ENCODE measurements around the gene SLIT3.

SLIT3 gene

DNA sequence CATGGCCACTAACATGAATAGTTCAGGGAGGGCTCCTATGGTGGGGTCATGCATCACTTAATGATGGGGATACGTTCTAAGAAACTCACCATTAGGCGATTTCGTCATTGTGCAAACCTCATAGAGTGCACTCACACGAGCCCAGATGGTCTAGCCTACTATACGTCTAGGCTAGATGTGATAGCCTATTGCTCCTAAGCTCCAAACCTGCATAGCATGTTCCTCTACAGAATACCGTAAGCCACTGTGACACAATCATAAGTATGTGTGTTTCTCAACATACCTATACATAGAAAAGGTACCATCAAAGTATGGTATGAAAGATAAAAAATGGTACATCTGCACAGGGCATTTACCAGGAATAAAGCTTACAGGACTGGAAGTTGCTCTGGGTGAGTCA lies 6.3 kb downstream of the SLIT3 start:
- no peak for DNase-seq (ENCODE audit: low read depth)
- no peak overlapping the region for H3K4me3 ChIP-seq (ENCODE audit: low read depth, low read length)
- TF ChIP-seq, protein P1, sequence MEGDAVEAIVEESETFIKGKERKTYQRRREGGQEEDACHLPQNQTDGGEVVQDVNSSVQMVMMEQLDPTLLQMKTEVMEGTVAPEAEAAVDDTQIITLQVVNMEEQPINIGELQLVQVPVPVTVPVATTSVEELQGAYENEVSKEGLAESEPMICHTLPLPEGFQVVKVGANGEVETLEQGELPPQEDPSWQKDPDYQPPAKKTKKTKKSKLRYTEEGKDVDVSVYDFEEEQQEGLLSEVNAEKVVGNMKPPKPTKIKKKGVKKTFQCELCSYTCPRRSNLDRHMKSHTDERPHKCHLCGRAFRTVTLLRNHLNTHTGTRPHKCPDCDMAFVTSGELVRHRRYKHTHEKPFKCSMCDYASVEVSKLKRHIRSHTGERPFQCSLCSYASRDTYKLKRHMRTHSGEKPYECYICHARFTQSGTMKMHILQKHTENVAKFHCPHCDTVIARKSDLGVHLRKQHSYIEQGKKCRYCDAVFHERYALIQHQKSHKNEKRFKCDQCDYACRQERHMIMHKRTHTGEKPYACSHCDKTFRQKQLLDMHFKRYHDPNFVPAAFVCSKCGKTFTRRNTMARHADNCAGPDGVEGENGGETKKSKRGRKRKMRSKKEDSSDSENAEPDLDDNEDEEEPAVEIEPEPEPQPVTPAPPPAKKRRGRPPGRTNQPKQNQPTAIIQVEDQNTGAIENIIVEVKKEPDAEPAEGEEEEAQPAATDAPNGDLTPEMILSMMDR (IDR thresholded peaks at IDR 0.05; ENCODE audit: insufficient read depth, low read depth, low read length, missing control alignments) = no peak

DNA sequence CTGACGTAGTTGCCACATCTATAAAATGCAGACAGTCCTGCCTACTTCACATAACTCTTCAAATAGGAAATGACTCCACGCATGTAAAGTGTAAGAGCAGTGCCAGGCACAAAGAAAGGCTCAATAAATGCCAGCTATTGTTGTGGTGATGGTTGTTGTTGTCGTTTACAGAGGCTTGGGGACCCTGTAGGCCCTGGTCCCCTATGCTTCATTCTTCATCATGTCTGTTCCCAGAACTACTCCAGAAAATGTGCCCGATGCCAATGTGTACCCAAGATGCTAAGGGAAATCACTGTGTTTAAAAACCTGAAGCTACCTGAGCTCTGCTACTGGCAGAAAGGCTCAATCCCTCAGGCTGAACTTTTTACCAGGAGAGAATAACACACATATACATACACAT lies 9.1 kb downstream of the SLIT3 start:
- no peak for DNase-seq (ENCODE audit: low read depth)
- TF ChIP-seq, protein P1 (IDR thresholded peaks at IDR 0.05; ENCODE audit: insufficient read depth, low read depth, low read length, missing control alignments) = no peak
- no peak overlapping the region for H3K4me3 ChIP-seq (ENCODE audit: low read depth, low read length)

DNA sequence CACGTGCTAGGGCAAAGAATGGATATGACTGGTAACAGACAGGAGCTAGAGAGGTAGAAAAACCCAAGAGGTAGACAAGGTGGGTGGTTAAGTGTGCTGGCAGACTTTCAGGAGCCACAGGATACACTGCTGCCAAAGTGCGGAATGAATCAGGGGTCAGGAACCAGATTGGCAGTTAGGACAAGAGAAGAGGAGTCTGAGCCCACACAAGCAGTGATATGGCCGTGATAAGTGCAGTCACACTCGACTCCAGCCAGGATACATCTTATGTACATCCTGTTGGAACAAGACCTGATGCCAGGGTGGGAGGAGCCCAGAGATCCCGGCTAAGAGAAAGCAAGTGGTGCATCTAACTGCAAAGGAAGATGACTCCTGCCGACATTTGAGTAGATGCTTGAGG lies 10.0 kb downstream of the SLIT3 start:
- TF ChIP-seq, protein P1 (IDR thresholded peaks at IDR 0.05; ENCODE audit: insufficient read depth, low read depth, low read length, missing control alignments) = no peak
- no peak for DNase-seq (ENCODE audit: low read depth)
- no peak overlapping the region for H3K4me3 ChIP-seq (ENCODE audit: low read depth, low read length)

DNA sequence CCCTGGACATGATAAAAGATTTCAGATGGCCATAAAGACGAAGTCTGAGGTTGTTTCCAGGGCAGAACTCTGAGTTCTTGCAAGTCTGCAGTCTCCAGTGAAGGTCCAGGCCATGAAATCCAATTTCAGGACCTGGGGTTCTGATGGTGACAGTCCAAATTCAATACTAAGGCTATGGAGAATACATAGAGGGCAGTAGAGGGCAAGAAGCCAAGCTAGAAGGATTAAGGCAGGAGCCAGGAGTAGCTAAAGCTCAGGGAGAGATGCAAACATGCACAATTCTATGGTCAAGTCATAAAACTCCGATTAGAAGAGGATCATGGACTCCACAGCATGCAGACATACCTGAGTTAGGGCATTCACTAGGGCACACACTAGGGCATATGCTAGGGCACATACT lies 11.4 kb downstream of the SLIT3 start:
- H3K4me3 ChIP-seq (ENCODE audit: low read depth, low read length) = no peak overlapping the region
- TF ChIP-seq, protein P1 (IDR thresholded peaks at IDR 0.05; ENCODE audit: insufficient read depth, low read depth, low read length, missing control alignments) = no peak
- DNase-seq (ENCODE audit: low read depth) = no peak

DNA sequence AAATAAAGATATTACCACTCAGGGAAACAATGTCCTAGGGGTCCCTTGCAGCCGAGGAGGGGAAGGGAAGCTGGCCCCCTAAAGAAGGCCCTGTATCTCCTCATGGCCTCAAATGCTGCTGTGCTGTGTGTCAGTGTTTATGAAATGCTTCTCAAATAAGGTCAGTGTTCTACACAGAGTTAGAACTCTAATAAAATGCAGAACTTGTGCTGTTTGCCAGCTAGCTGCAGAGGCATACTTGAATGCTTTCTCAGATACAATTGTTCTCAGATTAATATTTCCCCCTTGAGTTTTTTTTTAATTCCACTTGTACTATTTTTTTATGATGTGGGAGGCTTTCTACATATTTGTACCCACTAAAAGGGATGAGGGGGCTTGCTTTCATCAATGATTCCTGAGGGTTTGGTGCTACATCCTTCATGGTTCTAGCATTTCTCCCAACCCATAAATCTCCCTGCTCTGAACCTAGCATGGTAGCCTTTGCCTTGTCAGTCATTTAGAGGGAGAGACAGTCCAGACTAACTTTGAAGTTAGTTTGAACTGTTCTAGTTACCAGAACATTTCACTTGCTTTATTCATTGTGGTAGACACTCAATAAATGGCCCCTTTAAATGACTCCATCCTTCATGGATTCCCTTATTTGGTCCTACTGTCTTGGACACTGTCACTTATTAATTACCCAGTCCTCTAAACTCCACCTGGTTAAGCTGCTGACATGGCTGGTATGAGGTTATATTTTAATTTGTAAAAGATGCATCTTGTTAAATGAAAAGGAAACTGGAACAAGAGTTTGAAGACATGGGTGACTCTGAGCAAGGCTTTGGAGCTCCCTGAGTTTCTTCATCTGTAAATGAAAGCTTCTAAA lies 12.6 kb downstream of the SLIT3 start:
- TF ChIP-seq, protein P1 (IDR thresholded peaks at IDR 0.05; ENCODE audit: insufficient read depth, low read depth, low read length, missing control alignments) = no peak
- no peak overlapping the region for H3K4me3 ChIP-seq (ENCODE audit: low read depth, low read length)
- DNase-seq (ENCODE audit: low read depth) = no peak

DNA sequence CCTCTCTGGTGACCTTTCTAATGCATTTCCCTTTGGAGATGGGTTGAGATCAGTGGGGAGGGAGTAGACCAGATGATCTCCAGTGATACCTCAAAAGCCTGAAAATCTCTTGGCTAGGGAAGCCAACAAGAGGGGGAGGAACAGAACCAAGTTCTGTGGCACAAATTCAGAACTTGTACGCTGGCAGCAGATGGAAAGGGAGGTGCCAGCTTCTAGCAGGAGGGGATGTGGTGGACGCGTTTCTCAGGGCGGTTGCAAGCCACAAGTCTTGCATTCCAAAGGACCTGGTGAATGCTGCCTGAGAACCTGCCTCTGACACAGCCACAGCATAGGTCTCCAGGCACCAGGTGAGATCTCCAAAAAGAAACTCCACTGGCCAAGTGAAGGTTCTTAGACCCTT lies 13.4 kb downstream of the SLIT3 start:
- DNase-seq (ENCODE audit: low read depth) = no peak
- H3K4me3 ChIP-seq (ENCODE audit: low read depth, low read length) = no peak overlapping the region
- TF ChIP-seq, protein P1 (IDR thresholded peaks at IDR 0.05; ENCODE audit: insufficient read depth, low read depth, low read length, missing control alignments) = no peak

Measured in GM12865 (cell line).